ENCODE measurements around the gene BMP8B. TPM values are rescaled to one million over a fixed set of nuclear protein-coding genes. Genes with fewer than 3 reads are reported as not detected.
"Not testable (repeated sequence)": the region's sequence is repeated elsewhere in the genome, so short reads cannot be mapped to it uniquely, and the experiment has no call there.

BMP8B gene
- total and polyA plus RNA-seq, 2 donors = 0.14 to 0.16 TPM

- not testable (repeated sequence) for DNase-seq (ENCODE audit: low read depth in 6 of 9, low spot score in 9 of 9); H3K4me3 ChIP-seq (ENCODE audit: low read length in 2 of 2); H3K9me3 ChIP-seq (ENCODE audit: control insufficient read depth in 2 of 2, insufficient read depth in 1 of 2, low read length in 1 of 2); H3K27ac ChIP-seq (ENCODE audit: low read depth in 1 of 2, low read length in 1 of 2); H3K27me3 ChIP-seq (ENCODE audit: control insufficient read depth in 2 of 2, insufficient read depth in 1 of 2, low read length in 1 of 2); H3K4me1 ChIP-seq (ENCODE audit: control insufficient read depth in 2 of 2, insufficient read depth in 2 of 2, low read length in 2 of 2)
- H3K36me3 ChIP-seq (ENCODE audit: control insufficient read depth in 2 of 2, insufficient read depth in 2 of 2, low read length in 1 of 2) = peaks cover 3 to 16% of the 10 kb centered on the region in 2 donors
- 88% methylated on average over 15 of the region's 18 CpGs for WGBS
These were observed 24.9 kb downstream of the BMP8B start for GRCh38 chr1:39763619-39764374.

- 94% methylated on average over 30 of the region's 30 CpGs for WGBS
- no peak overlapping the region for H3K4me3 ChIP-seq (ENCODE audit: low read length in 2 of 2)
- no peaks in the 10 kb centered on the region for H3K27me3 ChIP-seq (ENCODE audit: control insufficient read depth in 2 of 2, insufficient read depth in 1 of 2, low read length in 1 of 2)
- peaks cover 3 to 19% of the 10 kb centered on the region in 2 donors for H3K36me3 ChIP-seq (ENCODE audit: control insufficient read depth in 2 of 2, insufficient read depth in 2 of 2, low read length in 1 of 2)
- H3K4me1 ChIP-seq (ENCODE audit: control insufficient read depth in 2 of 2, insufficient read depth in 2 of 2, low read length in 2 of 2) = no peaks in the 10 kb centered on the region
- no peak for DNase-seq (ENCODE audit: low read depth in 6 of 9, low spot score in 9 of 9)
- no peak overlapping the region for H3K27ac ChIP-seq (ENCODE audit: low read depth in 1 of 2, low read length in 1 of 2)
- no peaks in the 10 kb centered on the region for H3K9me3 ChIP-seq (ENCODE audit: control insufficient read depth in 2 of 2, insufficient read depth in 1 of 2, low read length in 1 of 2)
These were observed 25.8 kb downstream of the BMP8B start for GRCh38 chr1:39762550-39763540.

GRCh38 chr1:39761557-39762260 is 27.0 kb downstream of the BMP8B start:
- Histone ChIP-seq H3K36me3 (ENCODE audit: control insufficient read depth in 2 of 2, insufficient read depth in 2 of 2, low read length in 1 of 2) (peaks cover 6 to 25% of the 10 kb centered on the region in 2 donors), H3K4me3 (ENCODE audit: low read length in 2 of 2) (no peak overlapping the region), H3K4me1 (ENCODE audit: control insufficient read depth in 2 of 2, insufficient read depth in 2 of 2, low read length in 2 of 2) (no peaks in the 10 kb centered on the region), H3K9me3 (ENCODE audit: control insufficient read depth in 2 of 2, insufficient read depth in 1 of 2, low read length in 1 of 2) (no peaks in the 10 kb centered on the region), H3K27ac (ENCODE audit: low read depth in 1 of 2, low read length in 1 of 2) (no peak overlapping the region), H3K27me3 (ENCODE audit: control insufficient read depth in 2 of 2, insufficient read depth in 1 of 2, low read length in 1 of 2) (no peaks in the 10 kb centered on the region)
- DNase-seq (ENCODE audit: low read depth in 6 of 9, low spot score in 9 of 9) = no peak
- WGBS = 93% methylated on average over 16 of the region's 16 CpGs

- H3K4me3 ChIP-seq (ENCODE audit: low read length in 2 of 2) = no peak overlapping the region
- H3K4me1 ChIP-seq (ENCODE audit: control insufficient read depth in 2 of 2, insufficient read depth in 2 of 2, low read length in 2 of 2) = no peaks in the 10 kb centered on the region
- no peak overlapping the region for H3K27ac ChIP-seq (ENCODE audit: low read depth in 1 of 2, low read length in 1 of 2)
- H3K36me3 ChIP-seq (ENCODE audit: control insufficient read depth in 2 of 2, insufficient read depth in 2 of 2, low read length in 1 of 2) = peaks cover 10 to 28% of the 10 kb centered on the region in 2 donors
- H3K27me3 ChIP-seq (ENCODE audit: control insufficient read depth in 2 of 2, insufficient read depth in 1 of 2, low read length in 1 of 2) = no peaks in the 10 kb centered on the region
- 87% methylated on average over 9 of the region's 9 CpGs for WGBS
- no peaks in the 10 kb centered on the region for H3K9me3 ChIP-seq (ENCODE audit: control insufficient read depth in 2 of 2, insufficient read depth in 1 of 2, low read length in 1 of 2)
- DNase-seq (ENCODE audit: low read depth in 6 of 9, low spot score in 9 of 9) = no peak
These were observed 27.6 kb downstream of the BMP8B start for GRCh38 chr1:39761016-39761415.

GRCh38 chr1:39760074-39761008 is 28.3 kb downstream of the BMP8B start:
- DNase-seq (ENCODE audit: low read depth in 6 of 9, low spot score in 9 of 9) = no peak
- H3K36me3 ChIP-seq (ENCODE audit: control insufficient read depth in 2 of 2, insufficient read depth in 2 of 2, low read length in 1 of 2) = peaks cover 16 to 35% of the 10 kb centered on the region in 2 donors

GRCh38 chr1:39759436-39759726 is 29.3 kb downstream of the BMP8B start:
- no peak overlapping the region for H3K4me3 ChIP-seq (ENCODE audit: low read length in 2 of 2)
- no peak for DNase-seq (ENCODE audit: low read depth in 6 of 9, low spot score in 9 of 9)
- no peaks in the 10 kb centered on the region for H3K27me3 ChIP-seq (ENCODE audit: control insufficient read depth in 2 of 2, insufficient read depth in 1 of 2, low read length in 1 of 2)
- no peak overlapping the region for H3K27ac ChIP-seq (ENCODE audit: low read depth in 1 of 2, low read length in 1 of 2)
- H3K9me3 ChIP-seq (ENCODE audit: control insufficient read depth in 2 of 2, insufficient read depth in 1 of 2, low read length in 1 of 2) = no peaks in the 10 kb centered on the region
- H3K36me3 ChIP-seq (ENCODE audit: control insufficient read depth in 2 of 2, insufficient read depth in 2 of 2, low read length in 1 of 2) = peaks cover 25 to 45% of the 10 kb centered on the region in 2 donors
- H3K4me1 ChIP-seq (ENCODE audit: control insufficient read depth in 2 of 2, insufficient read depth in 2 of 2, low read length in 2 of 2) = no peaks in the 10 kb centered on the region

More at GRCh38 chr1:39760074-39761008, 28.3 kb downstream of the BMP8B start:
- Histone ChIP-seq H3K4me1 (ENCODE audit: control insufficient read depth in 2 of 2, insufficient read depth in 2 of 2, low read length in 2 of 2) (no peaks in the 10 kb centered on the region), H3K27ac (ENCODE audit: low read depth in 1 of 2, low read length in 1 of 2) (no peak overlapping the region), H3K27me3 (ENCODE audit: control insufficient read depth in 2 of 2, insufficient read depth in 1 of 2, low read length in 1 of 2) (no peaks in the 10 kb centered on the region), H3K4me3 (ENCODE audit: low read length in 2 of 2) (no peak overlapping the region), H3K9me3 (ENCODE audit: control insufficient read depth in 2 of 2, insufficient read depth in 1 of 2, low read length in 1 of 2) (no peaks in the 10 kb centered on the region)
- WGBS = 94% methylated on average over 16 of the region's 16 CpGs

- DNase-seq (ENCODE audit: low read depth in 6 of 9, low spot score in 9 of 9) = no peak
These were observed 29.9 kb downstream of the BMP8B start for GRCh38 chr1:39758556-39759435.

GRCh38 chr1:39757501-39757900 is 31.2 kb downstream of the BMP8B start:
- no peak for DNase-seq (ENCODE audit: low read depth in 6 of 9, low spot score in 9 of 9)
- WGBS = 89% methylated on average over 5 of the region's 5 CpGs
- H3K9me3 ChIP-seq (ENCODE audit: control insufficient read depth in 2 of 2, insufficient read depth in 1 of 2, low read length in 1 of 2) = no peaks in the 10 kb centered on the region
- no peaks in the 10 kb centered on the region for H3K4me1 ChIP-seq (ENCODE audit: control insufficient read depth in 2 of 2, insufficient read depth in 2 of 2, low read length in 2 of 2)
- H3K4me3 ChIP-seq (ENCODE audit: low read length in 2 of 2) = no peak overlapping the region
- H3K36me3 ChIP-seq (ENCODE audit: control insufficient read depth in 2 of 2, insufficient read depth in 2 of 2, low read length in 1 of 2) = peaks cover 42 to 59% of the 10 kb centered on the region in 2 donors
- no peak overlapping the region for H3K27ac ChIP-seq (ENCODE audit: low read depth in 1 of 2, low read length in 1 of 2)
- H3K27me3 ChIP-seq (ENCODE audit: control insufficient read depth in 2 of 2, insufficient read depth in 1 of 2, low read length in 1 of 2) = no peaks in the 10 kb centered on the region

More at GRCh38 chr1:39758556-39759435, 29.9 kb downstream of the BMP8B start:
- Histone ChIP-seq H3K4me3 (ENCODE audit: low read length in 2 of 2) (no peak overlapping the region), H3K36me3 (ENCODE audit: control insufficient read depth in 2 of 2, insufficient read depth in 2 of 2, low read length in 1 of 2) (peaks cover 29 to 46% of the 10 kb centered on the region in 2 donors), H3K27ac (ENCODE audit: low read depth in 1 of 2, low read length in 1 of 2) (no peak overlapping the region), H3K27me3 (ENCODE audit: control insufficient read depth in 2 of 2, insufficient read depth in 1 of 2, low read length in 1 of 2) (no peaks in the 10 kb centered on the region), H3K9me3 (ENCODE audit: control insufficient read depth in 2 of 2, insufficient read depth in 1 of 2, low read length in 1 of 2) (no peaks in the 10 kb centered on the region), H3K4me1 (ENCODE audit: control insufficient read depth in 2 of 2, insufficient read depth in 2 of 2, low read length in 2 of 2) (no peaks in the 10 kb centered on the region)
- 99% methylated on average over 16 of the region's 16 CpGs for WGBS
